HG03432 (cell line): ENCODE measurements around the gene ULK4.
A peak's percentile ranks its signal among the peaks of the same experiment; 100 is the strongest.
"Not testable (repeated sequence)": the region's sequence is repeated elsewhere in the genome, so short reads cannot be mapped to it uniquely, and the experiment has no call there.

Experiments
- ATAC-seq: cut with Tn5 transposase; IDR thresholded peaks from one replicate; pipeline ENCODE4 v1.9.1; 2021; ENCODE audit warnings: mild to moderate bottlenecking, moderate library complexity; ENCODE audit not compliant: unreplicated experiment

Gene ULK4

GRCh38 chr3:41874022-41874421, 87.9 kb downstream of the ULK4 start:
- ATAC-seq, result no peak

- ATAC-seq, result no peak
Observed at GRCh38 chr3:41872157-41872556, 89.7 kb downstream of the ULK4 start.

- ATAC-seq, result no peak
Observed at GRCh38 chr3:41867533-41867932, 94.4 kb downstream of the ULK4 start.

- ATAC-seq, result no peak
Observed at GRCh38 chr3:41866298-41866697, 95.6 kb downstream of the ULK4 start.

- no peak for ATAC-seq
Observed at GRCh38 chr3:41863024-41863423, 98.9 kb downstream of the ULK4 start.

GRCh38 chr3:41860489-41860888, 101.4 kb downstream of the ULK4 start:
- not testable (repeated sequence) for ATAC-seq

GRCh38 chr3:41854956-41855355, 106.9 kb downstream of the ULK4 start:
- no peak for ATAC-seq

GRCh38 chr3:41853540-41854196, 108.2 kb downstream of the ULK4 start:
- no peak for ATAC-seq

GRCh38 chr3:41848753-41849574, 112.9 kb downstream of the ULK4 start:
- no peak for ATAC-seq

GRCh38 chr3:41847679-41848078, 114.2 kb downstream of the ULK4 start:
- peak; percentile 34 for ATAC-seq

GRCh38 chr3:41846850-41847249, 115.1 kb downstream of the ULK4 start:
- ATAC-seq, result no peak

GRCh38 chr3:41845826-41846225, 116.1 kb downstream of the ULK4 start:
- no peak for ATAC-seq

GRCh38 chr3:41844256-41844655, 117.6 kb downstream of the ULK4 start:
- not testable (repeated sequence) for ATAC-seq

GRCh38 chr3:41840936-41841668, 120.8 kb downstream of the ULK4 start:
- ATAC-seq, result not testable (repeated sequence)

- ATAC-seq, result peak; percentile 76
Observed at GRCh38 chr3:41836360-41837134, 125.4 kb downstream of the ULK4 start.

GRCh38 chr3:41833628-41834027, 128.3 kb downstream of the ULK4 start:
- ATAC-seq, result no peak

- no peak for ATAC-seq
Observed at GRCh38 chr3:41819236-41819635, 142.7 kb downstream of the ULK4 start.

- no peak for ATAC-seq
Observed at GRCh38 chr3:41808618-41809017, 153.3 kb downstream of the ULK4 start.

- ATAC-seq, result no peak
Observed at GRCh38 chr3:41808152-41808551, 153.8 kb downstream of the ULK4 start.

- no peak for ATAC-seq
Observed at GRCh38 chr3:41794748-41795589, 166.9 kb downstream of the ULK4 start.
